OCI-LY1 (cell line): ENCODE results near the gene MAGI2.

Experiments used
- H2AFZ ChIP-seq: fragments of 200-600 bp; sonication (generic), shearing (Covaris generic); 2 replicates; pipeline ENCODE4 v1.6.0; 2014; ENCODE audit warnings: antibody characterized with exemption, mild to moderate bottlenecking, low read length
- H3F3A ChIP-seq: fragments of 200-600 bp; sonication (generic), shearing (Covaris generic); 2 replicates; pipeline ENCODE4 v1.6.0; 2014; ENCODE audit warnings: mild to moderate bottlenecking, antibody characterized with exemption, low read length, moderate library complexity; ENCODE audit not compliant: insufficient read depth
- H3K27ac ChIP-seq: fragments of 200-600 bp; sonication (generic); 2 replicates; pipeline ENCODE4 v1.5.1; 2014; ENCODE audit warnings: low read length, mixed run types, mild to moderate bottlenecking, low read depth; ENCODE audit not compliant: poor library complexity, severe bottlenecking
- H3K27me3 ChIP-seq: fragments of 200-600 bp; sonication (generic); 2 replicates; pipeline ENCODE4 v1.6.0; 2014; ENCODE audit warnings: antibody characterized with exemption, mild to moderate bottlenecking, low read length, moderate library complexity; ENCODE audit not compliant: insufficient read depth
- H3K36me3 ChIP-seq: fragments of 200-600 bp; sonication (generic); 2 replicates; pipeline ENCODE4 v1.6.1; 2014; ENCODE audit warnings: mild to moderate bottlenecking, antibody characterized with exemption, low read length, moderate library complexity, mixed read lengths; ENCODE audit not compliant: insufficient read depth
- H3K4me1 ChIP-seq: fragments of 200-600 bp; sonication (generic); 2 replicates; pipeline ENCODE4 v1.5.1; 2014; ENCODE audit warnings: mild to moderate bottlenecking, low read length, moderate library complexity; ENCODE audit not compliant: insufficient read depth, severe bottlenecking
- H3K4me2 ChIP-seq: fragments of 200-600 bp; sonication (generic), shearing (Covaris generic); 2 replicates; pipeline ENCODE4 v1.6.1; 2014; ENCODE audit warnings: low read length
- H3K4me3 ChIP-seq: fragments of 200-600 bp; sonication (generic); 2 replicates; pipeline ENCODE4 v1.5.1; 2014; ENCODE audit warnings: low read length, low read depth, mild to moderate bottlenecking, mixed read lengths; ENCODE audit not compliant: poor library complexity, severe bottlenecking
- H3K79me2 ChIP-seq: fragments of 200-600 bp; shearing (Covaris generic); 2 replicates; pipeline ENCODE4 v1.6.1; 2016; ENCODE audit warnings: mixed run types, low read length, mixed read lengths; ENCODE audit not compliant: insufficient read depth
- H3K9ac ChIP-seq: fragments of 200-600 bp; sonication (generic), shearing (Covaris generic); 2 replicates; pipeline ENCODE4 v1.6.1; 2014; ENCODE audit warnings: mild to moderate bottlenecking, low read length, mixed read lengths
- H3K9me2 ChIP-seq: fragments of 200-600 bp; sonication (generic), shearing (Covaris generic); 2 replicates; pipeline ENCODE4 v1.6.1; 2014; ENCODE audit warnings: low read depth, mild to moderate bottlenecking, low read length, mixed read lengths
- H3K9me3 ChIP-seq: fragments of 200-600 bp; shearing (Covaris generic); 2 replicates; pipeline ENCODE4 v1.6.1; 2014; ENCODE audit warnings: low read length, mixed read lengths
- H4K20me1 ChIP-seq: fragments of 200-600 bp; sonication (generic), shearing (Covaris generic); 2 replicates; pipeline ENCODE4 v1.6.0; 2016; ENCODE audit warnings: mild to moderate bottlenecking, low read length; ENCODE audit not compliant: insufficient read depth
- EZH2 ChIP-seq: fragments of 200-600 bp; sonication (generic), shearing (Covaris generic); IDR thresholded peaks from 2 replicates; pipeline ENCODE4 v1.8.0; 2017; ENCODE audit warnings: borderline replicate concordance, mixed run types, mild to moderate bottlenecking, antibody characterized with exemption, low read length, moderate library complexity, mixed read lengths
- TF ChIP-seq, protein P1 (sequence below): fragments of 200-600 bp; sonication (generic), shearing (Covaris generic); IDR thresholded peaks from 2 replicates; pipeline ENCODE4 v1.5.1; 2017; ENCODE audit warnings: mild to moderate bottlenecking, antibody characterized with exemption, low read length, moderate library complexity, mixed read lengths

Gene MAGI2

DNA sequence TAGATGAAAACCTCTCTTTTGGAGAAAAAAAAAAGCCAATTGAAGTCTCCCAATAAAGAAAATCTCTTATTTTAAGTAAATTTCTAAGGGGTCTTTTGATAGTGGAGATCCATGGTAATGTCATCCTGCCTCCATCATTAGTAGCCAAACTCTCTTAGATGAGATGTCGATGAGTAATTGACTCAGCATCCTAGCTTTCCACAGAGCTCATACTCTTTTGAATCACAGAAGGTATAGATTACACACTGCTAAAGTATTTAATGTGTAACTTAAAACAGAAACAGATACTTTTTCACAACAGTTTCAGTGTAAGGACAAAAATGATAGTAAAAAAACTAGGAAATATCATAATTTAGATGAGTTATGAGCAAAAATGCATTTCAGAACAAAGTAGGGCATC is 19.4 kb downstream of the MAGI2 start:
- no peak for TF ChIP-seq EZH2
- TF ChIP-seq, protein P1, sequence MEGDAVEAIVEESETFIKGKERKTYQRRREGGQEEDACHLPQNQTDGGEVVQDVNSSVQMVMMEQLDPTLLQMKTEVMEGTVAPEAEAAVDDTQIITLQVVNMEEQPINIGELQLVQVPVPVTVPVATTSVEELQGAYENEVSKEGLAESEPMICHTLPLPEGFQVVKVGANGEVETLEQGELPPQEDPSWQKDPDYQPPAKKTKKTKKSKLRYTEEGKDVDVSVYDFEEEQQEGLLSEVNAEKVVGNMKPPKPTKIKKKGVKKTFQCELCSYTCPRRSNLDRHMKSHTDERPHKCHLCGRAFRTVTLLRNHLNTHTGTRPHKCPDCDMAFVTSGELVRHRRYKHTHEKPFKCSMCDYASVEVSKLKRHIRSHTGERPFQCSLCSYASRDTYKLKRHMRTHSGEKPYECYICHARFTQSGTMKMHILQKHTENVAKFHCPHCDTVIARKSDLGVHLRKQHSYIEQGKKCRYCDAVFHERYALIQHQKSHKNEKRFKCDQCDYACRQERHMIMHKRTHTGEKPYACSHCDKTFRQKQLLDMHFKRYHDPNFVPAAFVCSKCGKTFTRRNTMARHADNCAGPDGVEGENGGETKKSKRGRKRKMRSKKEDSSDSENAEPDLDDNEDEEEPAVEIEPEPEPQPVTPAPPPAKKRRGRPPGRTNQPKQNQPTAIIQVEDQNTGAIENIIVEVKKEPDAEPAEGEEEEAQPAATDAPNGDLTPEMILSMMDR = no peak
- no peak overlapping the region for H3K9ac ChIP-seq
- H2AFZ ChIP-seq = no peak overlapping the region
- no peaks in the 10 kb centered on the region for H3K4me1 ChIP-seq
- H3K9me2 ChIP-seq = no peaks in the 10 kb centered on the region
- H4K20me1 ChIP-seq = no peaks in the 10 kb centered on the region
- no peaks in the 10 kb centered on the region for H3F3A ChIP-seq
- no peaks in the 10 kb centered on the region for H3K36me3 ChIP-seq
- no peaks in the 10 kb centered on the region for H3K79me2 ChIP-seq
- H3K27me3 ChIP-seq = no peaks in the 10 kb centered on the region
- H3K9me3 ChIP-seq = no peaks in the 10 kb centered on the region
- H3K4me3 ChIP-seq = no peak overlapping the region
- no peak overlapping the region for H3K27ac ChIP-seq
- no peak overlapping the region for H3K4me2 ChIP-seq

DNA sequence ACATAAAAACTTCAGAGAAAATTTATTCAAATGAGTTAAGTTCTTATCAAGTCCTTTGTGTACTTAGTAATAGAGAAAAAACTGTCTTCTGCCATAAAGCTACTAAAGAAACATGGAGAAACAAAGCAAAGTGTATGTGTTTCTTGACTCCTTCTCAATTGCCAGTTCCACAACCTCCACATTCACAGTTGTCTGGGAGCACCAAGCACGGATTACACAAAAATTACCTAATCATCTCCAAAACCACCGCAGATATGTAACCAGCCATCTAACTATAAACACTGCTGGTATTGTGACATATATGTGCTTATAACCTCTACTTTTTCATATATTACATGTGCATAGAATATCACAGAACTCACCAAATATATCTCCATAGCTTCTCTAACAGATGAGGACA is 23.1 kb downstream of the MAGI2 start:
- no peaks in the 10 kb centered on the region for H3K36me3 ChIP-seq
- no peaks in the 10 kb centered on the region for H3K79me2 ChIP-seq
- TF ChIP-seq, protein P1 = no peak
- no peak for TF ChIP-seq EZH2
- no peak overlapping the region for H3K4me3 ChIP-seq
- H3K9me3 ChIP-seq = no peaks in the 10 kb centered on the region
- H3K27me3 ChIP-seq = no peaks in the 10 kb centered on the region
- H3K9me2 ChIP-seq = no peaks in the 10 kb centered on the region
- no peak overlapping the region for H3K4me2 ChIP-seq
- no peak overlapping the region for H3K9ac ChIP-seq
- no peaks in the 10 kb centered on the region for H3F3A ChIP-seq
- H3K27ac ChIP-seq = no peak overlapping the region
- H3K4me1 ChIP-seq = no peaks in the 10 kb centered on the region
- H2AFZ ChIP-seq = no peak overlapping the region
- H4K20me1 ChIP-seq = no peaks in the 10 kb centered on the region

DNA sequence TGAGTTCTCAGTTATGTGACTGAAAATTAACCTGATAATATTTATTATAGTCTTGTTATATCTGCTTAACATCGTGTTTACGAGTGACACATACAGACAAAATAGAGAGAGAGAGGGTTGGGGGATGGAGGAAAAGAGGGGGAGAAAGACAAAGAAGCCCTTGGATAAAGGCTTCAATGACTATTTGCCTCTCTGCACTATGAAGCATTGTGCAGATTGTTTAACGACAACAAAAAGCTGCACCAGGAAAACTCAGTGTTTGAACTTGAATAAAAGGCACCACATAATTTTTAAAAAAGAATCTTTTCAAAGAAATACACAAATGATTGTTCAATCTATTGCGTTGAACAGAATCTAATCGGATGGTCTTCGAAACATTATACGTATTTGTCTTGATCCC is 27.8 kb downstream of the MAGI2 start:
- Histone ChIP-seq H3F3A (no peaks in the 10 kb centered on the region), H3K9ac (no peak overlapping the region), H3K4me1 (no peaks in the 10 kb centered on the region), H3K4me3 (no peak overlapping the region), H3K9me3 (no peaks in the 10 kb centered on the region), H3K36me3 (no peaks in the 10 kb centered on the region), H3K27ac (no peak overlapping the region), H2AFZ (no peak overlapping the region), H3K9me2 (no peaks in the 10 kb centered on the region), H4K20me1 (no peaks in the 10 kb centered on the region), H3K4me2 (no peak overlapping the region), H3K79me2 (no peaks in the 10 kb centered on the region), H3K27me3 (no peaks in the 10 kb centered on the region)
- TF ChIP-seq, protein P1 = no peak
- TF ChIP-seq EZH2 = no peak
